ENCODE data around the gene TERT. TPM values are rescaled to one million over a fixed set of nuclear protein-coding genes. Genes with fewer than 3 reads are reported as not detected.

Gene TERT
- total RNA-seq, 3 donors from 2014 or later (not counting 1 experiment from before 2014, with no cell fraction given): not detected

DNA sequence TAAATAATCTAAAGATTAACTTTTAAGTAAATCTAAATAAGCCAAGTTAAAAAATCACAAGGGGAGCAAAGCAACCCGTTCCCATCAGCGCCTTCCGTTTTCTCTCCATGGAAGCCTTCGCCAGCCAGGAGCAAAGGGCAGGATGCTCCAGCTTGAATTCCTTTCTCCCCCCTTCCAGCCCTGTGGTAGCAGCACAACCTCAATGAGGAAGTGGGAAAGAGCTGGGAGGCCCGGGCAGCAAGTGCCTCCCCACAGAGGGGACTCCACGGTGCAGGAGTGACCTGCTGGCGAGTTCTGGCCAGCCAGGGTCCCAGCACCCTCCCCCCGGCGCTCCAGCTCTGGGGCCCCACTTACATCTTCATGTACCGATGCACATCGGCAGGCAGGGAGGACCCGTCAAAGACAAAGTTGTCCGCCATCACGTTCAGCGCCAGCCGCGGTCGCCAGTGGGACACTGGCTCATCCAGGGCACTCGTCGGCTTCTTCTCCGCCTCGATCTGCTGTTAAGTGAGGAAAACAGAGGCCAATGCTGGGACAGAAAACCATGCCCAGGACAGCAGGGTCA is 43.7 kb upstream of the TERT start:
- Histone ChIP-seq H3K4me1 (ENCODE audit: control insufficient read depth, insufficient read depth, low read length) (peaks cover 9% of the 10 kb centered on the region), H3K27me3 (ENCODE audit: control insufficient read depth, insufficient read depth, low read length) (no peaks in the 10 kb centered on the region), H3K36me3 (ENCODE audit: control insufficient read depth, insufficient read depth, low read length) (peaks cover 85% of the 10 kb centered on the region), H3K4me3 (ENCODE audit: low read length) (no peak overlapping the region), H3K9me3 (ENCODE audit: control insufficient read depth, insufficient read depth, low read length) (no peaks in the 10 kb centered on the region), H3K27ac (ENCODE audit: low read length) (no peak overlapping the region)
- Mint-ChIP-seq H3K9me3 (no peaks in the 10 kb centered on the region), H3K4me1 (peaks cover 14 to 17% of the 10 kb centered on the region in 2 donors), H3K36me3 (no peaks in the 10 kb centered on the region), H3K4me3 (no peak overlapping the region), H3K27me3 (ENCODE audit: low read depth in 2 of 2) (no peaks in the 10 kb centered on the region), H3K27ac (no peak overlapping the region)
- no peak for DNase-seq
- ATAC-seq: no peak
- intact Hi-C loops (cut with micrococcal nuclease): no loop called here
- TF ChIP-seq, protein P1, sequence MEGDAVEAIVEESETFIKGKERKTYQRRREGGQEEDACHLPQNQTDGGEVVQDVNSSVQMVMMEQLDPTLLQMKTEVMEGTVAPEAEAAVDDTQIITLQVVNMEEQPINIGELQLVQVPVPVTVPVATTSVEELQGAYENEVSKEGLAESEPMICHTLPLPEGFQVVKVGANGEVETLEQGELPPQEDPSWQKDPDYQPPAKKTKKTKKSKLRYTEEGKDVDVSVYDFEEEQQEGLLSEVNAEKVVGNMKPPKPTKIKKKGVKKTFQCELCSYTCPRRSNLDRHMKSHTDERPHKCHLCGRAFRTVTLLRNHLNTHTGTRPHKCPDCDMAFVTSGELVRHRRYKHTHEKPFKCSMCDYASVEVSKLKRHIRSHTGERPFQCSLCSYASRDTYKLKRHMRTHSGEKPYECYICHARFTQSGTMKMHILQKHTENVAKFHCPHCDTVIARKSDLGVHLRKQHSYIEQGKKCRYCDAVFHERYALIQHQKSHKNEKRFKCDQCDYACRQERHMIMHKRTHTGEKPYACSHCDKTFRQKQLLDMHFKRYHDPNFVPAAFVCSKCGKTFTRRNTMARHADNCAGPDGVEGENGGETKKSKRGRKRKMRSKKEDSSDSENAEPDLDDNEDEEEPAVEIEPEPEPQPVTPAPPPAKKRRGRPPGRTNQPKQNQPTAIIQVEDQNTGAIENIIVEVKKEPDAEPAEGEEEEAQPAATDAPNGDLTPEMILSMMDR (IDR thresholded peaks at IDR 0.05): no peak
- 93% methylated on average over 22 of the region's 22 CpGs for WGBS (ENCODE audit: insufficient coverage)

DNA sequence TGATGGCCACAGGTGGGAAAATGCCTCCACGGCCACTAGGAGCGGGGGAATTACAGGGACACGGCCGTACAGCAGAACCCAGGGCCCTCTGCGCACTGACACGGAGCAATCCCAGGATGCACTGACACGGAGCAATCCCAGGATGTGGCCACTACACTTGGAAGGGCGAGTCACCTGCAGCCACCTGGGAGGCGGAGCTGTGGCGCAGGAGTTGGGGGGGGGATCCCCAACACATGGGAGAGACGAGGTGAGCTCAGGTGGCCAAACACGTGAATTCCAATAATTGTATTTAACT is 43.3 kb upstream of the TERT start:
- DNase-seq (no peak), ATAC-seq (no peak)
- intact Hi-C loops (cut with micrococcal nuclease): no loop called here
- Histone ChIP-seq H3K27ac (ENCODE audit: low read length) (no peak overlapping the region), H3K4me1 (ENCODE audit: control insufficient read depth, insufficient read depth, low read length) (peaks cover 5% of the 10 kb centered on the region), H3K36me3 (ENCODE audit: control insufficient read depth, insufficient read depth, low read length) (peaks cover 87% of the 10 kb centered on the region), H3K4me3 (ENCODE audit: low read length) (no peak overlapping the region), H3K27me3 (ENCODE audit: control insufficient read depth, insufficient read depth, low read length) (no peaks in the 10 kb centered on the region), H3K9me3 (ENCODE audit: control insufficient read depth, insufficient read depth, low read length) (no peaks in the 10 kb centered on the region)
- no peaks in the 10 kb centered on the region for H3K36me3 Mint-ChIP-seq
- peaks cover 12 to 17% of the 10 kb centered on the region in 2 donors for H3K4me1 Mint-ChIP-seq
- no peak overlapping the region for H3K4me3 Mint-ChIP-seq
- no peaks in the 10 kb centered on the region for H3K27me3 Mint-ChIP-seq (ENCODE audit: low read depth in 2 of 2)
- no peak overlapping the region for H3K27ac Mint-ChIP-seq
- H3K9me3 Mint-ChIP-seq: no peaks in the 10 kb centered on the region
- WGBS (ENCODE audit: insufficient coverage): 96% methylated on average over 11 of the region's 12 CpGs
- TF ChIP-seq, protein P1 (IDR thresholded peaks at IDR 0.05): no peak

DNA sequence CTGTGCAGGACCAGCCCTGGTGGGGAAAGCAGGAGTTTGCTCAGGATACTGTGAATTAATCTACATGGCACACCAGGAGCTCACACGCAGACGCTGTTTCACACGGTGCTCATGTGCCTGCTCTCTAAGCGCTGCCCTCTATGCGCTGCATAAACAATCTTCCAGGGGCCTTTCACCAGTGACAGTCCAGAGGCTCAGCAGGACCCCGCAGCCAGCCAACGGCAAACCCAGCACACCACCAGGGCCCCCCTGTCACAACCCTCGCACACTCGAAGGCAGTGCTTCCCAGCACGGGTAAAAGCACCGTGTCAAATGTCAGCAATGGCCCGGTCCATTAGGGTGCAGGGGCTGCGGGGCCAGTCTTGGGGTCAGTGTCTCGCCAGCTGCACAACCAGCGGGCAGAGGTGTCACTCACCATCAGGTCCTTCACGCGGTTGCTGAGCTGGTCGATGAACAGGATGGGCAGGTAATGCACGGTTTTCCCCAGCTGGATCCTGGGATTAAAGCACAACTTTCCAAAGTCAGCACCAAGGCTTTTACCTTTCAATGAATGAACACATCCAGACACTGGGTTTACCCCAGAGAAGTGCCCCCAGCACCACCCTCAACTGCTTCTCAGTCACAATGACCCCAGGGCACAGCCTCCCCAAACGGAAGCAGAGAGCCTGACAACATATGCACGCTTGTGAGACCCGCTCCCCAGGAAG is 42.8 kb upstream of the TERT start:
- H3K36me3 ChIP-seq (ENCODE audit: control insufficient read depth, insufficient read depth, low read length): peaks cover 90% of the 10 kb centered on the region
- no peak overlapping the region for H3K27ac ChIP-seq (ENCODE audit: low read length)
- DNase-seq (no peak), ATAC-seq (no peak)
- Mint-ChIP-seq H3K9me3 (no peaks in the 10 kb centered on the region), H3K36me3 (no peaks in the 10 kb centered on the region), H3K4me1 (peaks cover 12 to 17% of the 10 kb centered on the region in 2 donors), H3K27ac (no peak overlapping the region), H3K4me3 (no peak overlapping the region), H3K27me3 (ENCODE audit: low read depth in 2 of 2) (no peaks in the 10 kb centered on the region)
- peaks cover 3% of the 10 kb centered on the region for H3K4me1 ChIP-seq (ENCODE audit: control insufficient read depth, insufficient read depth, low read length)
- 97% methylated on average over 22 of the region's 22 CpGs for WGBS (ENCODE audit: insufficient coverage)
- intact Hi-C loops (cut with micrococcal nuclease): no loop called here
- no peak overlapping the region for H3K4me3 ChIP-seq (ENCODE audit: low read length)
- H3K9me3 ChIP-seq (ENCODE audit: control insufficient read depth, insufficient read depth, low read length): no peaks in the 10 kb centered on the region
- TF ChIP-seq, protein P1 (IDR thresholded peaks at IDR 0.05): no peak
- no peaks in the 10 kb centered on the region for H3K27me3 ChIP-seq (ENCODE audit: control insufficient read depth, insufficient read depth, low read length)
